HG02588 (cell line): Measurements from ENCODE around the gene PAX4.
"Not testable (repeated sequence)": the region's sequence is repeated elsewhere in the genome, so short reads cannot be mapped to it uniquely, and the experiment has no call there.

Source experiments
- ATAC-seq: cut with Tn5 transposase; IDR thresholded peaks from one replicate; pipeline ENCODE4 v1.9.1; 2021; ENCODE audit warnings: mild to moderate bottlenecking, moderate library complexity; ENCODE audit not compliant: unreplicated experiment

PAX4 gene

DNA sequence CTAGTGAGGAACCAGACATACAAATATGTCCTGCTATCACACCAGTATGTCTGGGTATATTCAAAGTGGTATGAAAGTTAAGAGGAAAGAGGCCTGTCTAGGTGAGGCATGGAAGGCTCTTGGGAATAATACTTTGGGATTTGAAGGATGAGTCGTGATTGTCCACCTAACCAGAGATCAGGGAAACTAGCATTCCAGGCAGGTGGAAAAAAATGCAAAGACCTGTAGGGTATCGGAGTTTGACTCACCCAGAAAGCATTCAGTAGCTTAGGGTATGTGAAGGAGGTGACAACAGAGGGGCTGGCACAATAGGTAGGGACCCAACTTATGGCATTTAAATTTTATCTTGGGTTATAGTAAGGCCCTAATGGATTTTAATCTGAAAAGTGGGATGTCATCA, 31.6 kb downstream of the PAX4 start:
- no peak for ATAC-seq

DNA sequence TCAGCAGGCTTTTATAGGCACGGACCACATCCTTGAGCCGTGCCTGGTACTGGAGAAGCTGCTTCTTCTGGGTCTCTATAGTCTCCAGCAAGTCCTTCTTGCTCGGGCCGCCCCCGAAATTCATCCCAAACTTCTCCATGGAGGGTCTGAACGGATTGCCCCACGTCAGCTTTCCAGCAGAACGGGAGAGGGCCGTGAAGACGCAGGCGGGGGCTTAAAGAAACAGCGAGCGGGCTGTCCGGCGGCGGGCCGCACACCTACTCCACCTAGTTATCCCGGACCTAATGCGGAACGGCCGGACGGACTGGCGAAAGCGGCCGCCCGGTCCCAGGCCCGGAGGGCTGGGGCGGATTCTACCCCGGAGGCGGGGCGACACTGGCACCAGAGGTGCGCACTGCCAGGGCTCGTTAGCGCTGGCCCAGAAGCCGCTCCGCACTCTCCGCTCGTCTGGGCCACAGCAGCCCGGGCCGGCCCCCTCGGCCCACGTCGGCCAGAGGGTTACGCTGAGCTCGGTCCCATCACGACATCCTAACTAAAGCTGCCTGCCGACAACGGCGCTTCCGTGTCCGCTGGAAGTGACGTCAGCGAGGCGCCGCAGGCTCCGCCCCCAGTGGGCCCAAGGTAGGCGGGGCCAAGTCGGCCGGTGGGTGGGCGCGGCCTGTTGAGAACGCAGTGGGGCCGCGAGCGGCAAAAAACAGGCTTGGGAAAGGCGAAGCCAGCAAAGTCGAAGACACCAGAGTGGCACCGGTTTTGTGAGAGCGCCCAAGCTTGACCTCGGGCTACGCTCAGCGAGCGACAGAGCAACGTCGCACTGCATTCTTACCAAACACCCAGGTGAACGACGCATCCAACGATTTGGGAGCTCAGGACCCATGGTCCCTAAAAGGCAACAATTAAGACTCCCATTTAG, 32.6 kb downstream of the PAX4 start, which contains the start of gene GCC1:
GCC1 (minus strand) TSS at position 553 of the 910 bp plus-strand sequence; CDS start at position 139, 414 bp downstream.
- ATAC-seq, result peak; percentile 74

DNA sequence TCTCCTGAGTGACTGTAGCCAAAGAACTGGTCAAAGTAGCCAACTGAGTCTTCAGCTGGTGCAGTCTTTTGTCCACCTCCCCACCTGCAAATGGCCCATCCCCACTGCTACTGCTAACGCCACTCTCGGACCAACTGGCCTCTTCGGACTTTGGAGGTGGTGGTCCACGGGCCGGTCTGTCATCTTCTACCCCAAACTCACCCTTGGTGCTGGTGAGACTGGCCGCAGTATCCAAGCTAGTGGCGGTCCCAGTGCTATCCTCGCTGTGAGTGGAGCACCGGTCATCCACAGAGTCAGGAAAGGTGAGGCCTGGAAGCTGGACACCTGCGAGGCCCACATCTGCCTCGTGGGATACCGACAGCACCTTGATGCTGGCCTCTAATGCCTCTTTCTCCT, 33.3 kb downstream of the PAX4 start:
- ATAC-seq, result no peak

DNA sequence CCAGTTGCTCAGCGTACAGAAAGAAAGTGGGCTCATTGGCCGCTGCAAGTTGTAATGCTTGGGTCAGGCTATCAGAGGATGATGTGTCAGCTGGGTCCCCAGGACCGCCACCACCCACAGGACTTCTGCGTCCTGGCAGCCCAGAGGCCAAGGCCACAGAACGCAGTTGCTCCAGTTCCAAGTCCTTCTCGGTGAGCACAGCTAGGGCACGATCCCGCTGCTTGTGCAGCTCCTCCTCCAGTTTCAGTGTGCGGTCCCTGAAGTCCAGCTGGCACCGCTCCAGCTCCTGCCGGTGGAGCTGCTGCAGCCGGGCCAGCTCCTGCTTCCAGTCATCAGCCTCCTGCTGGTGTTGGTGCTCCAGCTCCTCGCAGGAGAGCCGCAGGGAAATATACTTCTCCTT, 35.6 kb downstream of the PAX4 start:
- no peak for ATAC-seq

DNA sequence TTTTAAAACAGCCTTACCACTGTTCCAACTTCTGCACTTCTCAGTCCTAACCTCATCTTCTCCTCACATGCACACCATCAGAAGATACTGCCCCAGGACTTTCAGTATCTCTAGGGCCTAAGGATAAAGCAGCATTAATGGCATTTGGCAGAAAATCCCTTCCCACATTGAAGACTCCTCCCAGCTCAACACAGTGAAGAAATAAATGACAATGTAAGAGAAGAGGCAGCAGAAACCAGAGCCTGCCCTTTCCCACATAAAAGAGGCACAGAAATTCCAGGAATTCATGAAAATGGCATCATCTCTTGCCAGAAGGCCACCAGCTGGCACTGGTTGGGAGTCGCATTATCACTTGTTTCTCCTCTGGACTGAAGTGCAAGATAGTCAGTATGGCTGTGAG, 36.2 kb downstream of the PAX4 start:
- ATAC-seq, result no peak

DNA sequence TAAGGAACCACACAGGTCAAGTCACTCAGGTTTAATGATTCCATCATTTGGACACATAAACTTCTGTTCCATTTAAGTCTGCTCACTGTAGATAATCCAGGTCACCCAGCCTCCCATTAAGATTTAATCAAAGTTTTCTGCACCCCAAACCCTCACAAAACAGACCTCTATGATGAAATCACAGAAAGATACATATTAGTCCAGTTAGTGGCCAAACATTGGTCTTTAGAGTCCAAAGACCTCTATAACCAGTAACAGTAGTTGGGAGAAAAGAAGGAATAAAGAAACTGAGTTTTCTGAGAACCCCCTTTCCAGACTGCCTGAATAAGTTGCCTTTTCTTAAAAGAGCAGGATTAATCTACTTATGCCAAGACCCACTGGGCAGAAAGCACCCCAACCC, 37.3 kb downstream of the PAX4 start:
- no peak for ATAC-seq

DNA sequence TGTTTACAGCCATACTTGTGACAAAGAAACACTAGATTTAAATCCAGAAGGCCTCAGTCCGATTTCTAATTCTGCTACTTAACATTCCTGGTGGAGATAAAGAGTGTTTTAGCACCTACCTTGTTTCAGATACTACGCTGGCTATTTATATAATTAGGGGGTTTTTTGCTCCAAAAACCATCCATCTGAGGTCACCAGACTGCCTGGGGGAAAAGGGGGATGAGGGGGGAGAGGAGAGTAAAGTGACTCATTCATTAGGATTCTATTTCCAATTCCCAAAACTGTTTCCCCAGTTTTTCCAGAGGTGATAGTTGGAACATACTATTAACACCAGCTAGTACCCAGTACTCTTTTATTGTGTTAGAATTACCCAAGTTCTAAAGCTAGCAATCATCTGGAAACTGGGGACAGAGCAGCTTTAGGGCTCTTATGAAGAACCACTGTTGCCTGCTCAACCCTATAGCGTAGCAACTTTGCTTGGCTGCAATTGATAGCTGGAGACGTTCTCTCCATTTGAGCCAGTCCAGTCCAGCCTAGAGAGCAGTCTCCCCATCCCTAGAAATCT, 39.1 kb downstream of the PAX4 start:
- no peak for ATAC-seq

DNA sequence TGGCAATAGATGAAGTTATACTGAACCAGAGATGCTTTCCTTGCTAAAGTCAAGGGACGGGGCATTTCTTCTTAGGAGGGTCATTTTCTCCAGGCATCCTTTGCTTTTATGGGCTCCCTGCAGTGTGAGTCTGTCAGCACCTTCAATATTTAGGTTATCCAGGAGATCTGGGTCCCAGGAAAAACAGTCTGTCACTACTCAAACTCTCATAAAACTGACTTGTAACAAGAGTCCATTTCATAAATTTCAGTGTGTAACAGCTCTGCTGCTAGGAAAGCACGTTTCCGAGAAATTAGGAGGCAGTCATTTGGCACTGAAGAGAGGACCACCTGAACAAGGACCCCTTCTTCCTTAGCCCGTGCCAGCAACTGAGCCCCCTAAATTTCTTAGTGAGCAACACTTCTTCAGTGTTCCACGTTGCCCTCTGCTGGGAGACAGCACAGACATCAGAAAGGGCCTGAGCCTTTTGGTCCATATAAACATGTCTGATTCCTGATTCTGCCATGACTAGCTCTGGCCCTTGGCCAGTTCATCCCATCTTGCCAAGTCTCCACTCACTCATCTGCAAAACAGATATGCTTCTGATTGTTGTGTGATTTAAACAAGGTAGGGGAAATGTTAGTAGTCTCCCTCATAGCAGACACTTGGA, 39.8 kb downstream of the PAX4 start:
- ATAC-seq, result no peak

DNA sequence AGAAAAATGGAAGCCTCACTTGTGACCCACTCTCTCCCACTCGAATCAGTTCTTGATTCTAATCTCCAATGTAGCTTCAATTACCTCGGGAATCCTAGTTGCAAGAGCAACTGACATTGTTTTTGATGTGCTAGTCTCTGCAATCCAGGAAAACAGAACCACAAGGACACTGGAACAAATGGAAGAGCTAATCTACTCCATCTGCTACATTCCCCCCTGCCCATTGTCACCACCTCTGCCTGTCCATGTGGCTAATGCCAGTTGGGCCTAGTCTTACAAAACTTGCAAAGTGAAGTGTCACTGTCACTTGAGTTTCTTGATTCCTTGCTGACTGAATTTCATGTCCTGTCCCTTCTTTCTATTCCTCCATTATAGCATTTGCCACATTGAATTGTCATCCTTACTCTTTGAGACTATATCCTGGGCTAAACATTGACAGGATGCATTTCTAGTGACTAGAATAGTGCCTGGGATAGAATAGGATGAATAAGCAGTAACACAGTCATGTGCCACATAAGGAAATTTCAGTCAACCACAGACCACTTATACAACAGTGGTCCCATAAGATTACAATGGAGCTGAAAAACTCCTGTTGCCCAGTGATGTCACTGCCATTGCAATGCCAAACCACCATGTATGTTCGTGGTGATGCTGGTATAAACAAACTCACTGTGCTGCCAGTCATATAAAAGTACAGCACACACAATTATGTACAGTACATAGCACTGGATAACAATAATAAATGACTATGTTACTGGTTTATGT, 46.0 kb downstream of the PAX4 start:
- ATAC-seq, result no peak

DNA sequence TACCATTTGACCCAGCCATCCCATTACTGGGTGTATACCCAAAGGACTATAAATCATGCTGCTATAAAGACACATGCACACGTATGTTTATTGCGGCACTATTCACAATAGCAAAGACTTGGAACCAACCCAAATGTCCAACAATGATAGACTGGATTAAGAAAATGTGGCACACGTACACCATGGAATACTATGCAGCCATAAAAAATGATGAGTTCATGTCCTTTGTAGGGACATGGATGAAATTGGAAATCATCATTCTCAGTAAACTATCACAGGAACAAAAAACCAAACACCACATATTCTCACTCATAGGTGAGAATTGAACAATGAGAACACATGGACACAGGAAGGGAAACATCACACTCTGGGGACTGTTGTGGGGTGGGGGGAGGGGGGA, 49.9 kb downstream of the PAX4 start:
- ATAC-seq, result not testable (repeated sequence)

DNA sequence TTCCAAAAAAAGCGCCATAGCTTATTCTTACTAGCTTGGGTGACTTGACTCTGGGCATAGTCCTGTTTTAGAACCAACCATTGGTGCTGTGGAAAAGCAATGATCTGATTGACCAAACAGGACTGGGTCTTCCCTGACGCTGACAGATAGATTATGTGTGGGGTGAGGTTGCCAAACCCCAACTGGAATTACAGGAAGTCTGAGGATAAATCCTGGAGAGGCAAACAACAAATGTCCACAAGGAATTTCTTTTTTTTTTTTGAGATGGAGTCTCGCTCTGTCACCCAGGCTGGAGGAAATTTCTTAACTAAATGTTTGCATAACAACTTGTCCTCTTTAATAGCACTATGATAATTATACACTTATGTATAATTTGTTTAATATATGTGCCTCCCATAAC, 51.7 kb downstream of the PAX4 start:
- ATAC-seq, result no peak
